GM21528 (cell line): ENCODE measurements around the gene TMEM232.

ENCODE experiments used
- ATAC-seq: cut with Tn5 transposase; IDR thresholded peaks from one replicate; pipeline ENCODE4 v1.9.1; 2021; ENCODE audit warnings: mild to moderate bottlenecking, moderate library complexity; ENCODE audit not compliant: unreplicated experiment, low FRiP score

The TMEM232 gene

GRCh38 chr5:110634475-110634874, 92.0 kb downstream of the TMEM232 start:
- ATAC-seq = no peak

- ATAC-seq = no peak
Measured at GRCh38 chr5:110631236-110631635, 95.2 kb downstream of the TMEM232 start.

GRCh38 chr5:110630350-110630749, 96.1 kb downstream of the TMEM232 start:
- no peak for ATAC-seq

GRCh38 chr5:110625376-110625999, 101.0 kb downstream of the TMEM232 start:
- no peak for ATAC-seq

- no peak for ATAC-seq
Measured at GRCh38 chr5:110623874-110624273, 102.6 kb downstream of the TMEM232 start.

- no peak for ATAC-seq
Measured at GRCh38 chr5:110618941-110619340, 107.5 kb downstream of the TMEM232 start.

- ATAC-seq = no peak
Measured at GRCh38 chr5:110616009-110616408, 110.5 kb downstream of the TMEM232 start.

- ATAC-seq = no peak
Measured at GRCh38 chr5:110612794-110613247, 113.7 kb downstream of the TMEM232 start.

GRCh38 chr5:110611817-110612216, 114.7 kb downstream of the TMEM232 start:
- no peak for ATAC-seq

GRCh38 chr5:110594866-110595265, 131.6 kb downstream of the TMEM232 start:
- ATAC-seq = no peak

GRCh38 chr5:110590187-110590586, 136.3 kb downstream of the TMEM232 start:
- ATAC-seq = no peak

GRCh38 chr5:110588286-110588980, 138.0 kb downstream of the TMEM232 start:
- no peak for ATAC-seq

- ATAC-seq = no peak
Measured at GRCh38 chr5:110580625-110581024, 145.8 kb downstream of the TMEM232 start.

GRCh38 chr5:110572729-110573128, 153.7 kb downstream of the TMEM232 start:
- no peak for ATAC-seq

GRCh38 chr5:110562191-110562590, 164.3 kb downstream of the TMEM232 start:
- no peak for ATAC-seq

- no peak for ATAC-seq
Measured at GRCh38 chr5:110561510-110561909, 165.0 kb downstream of the TMEM232 start.

- ATAC-seq = no peak
Measured at GRCh38 chr5:110549301-110549700, 177.2 kb downstream of the TMEM232 start.

- no peak for ATAC-seq
Measured at GRCh38 chr5:110548171-110548570, 178.3 kb downstream of the TMEM232 start.

GRCh38 chr5:110547495-110547894, 179.0 kb downstream of the TMEM232 start:
- no peak for ATAC-seq

GRCh38 chr5:110545716-110546115, 180.8 kb downstream of the TMEM232 start:
- ATAC-seq = no peak

- ATAC-seq = no peak
Measured at GRCh38 chr5:110544603-110545002, 181.9 kb downstream of the TMEM232 start.

GRCh38 chr5:110542949-110543348, 183.5 kb downstream of the TMEM232 start:
- ATAC-seq = no peak
